Activated CD4-positive, alpha-beta memory T cell treated with anti-CD3 and anti-CD28 coated beads for 36 hours (primary cell): ENCODE measurements around the gene BHLHE40. TPM values are rescaled to one million over a fixed set of nuclear protein-coding genes. Genes with fewer than 3 reads are reported as not detected.
A peak's percentile ranks its signal among the peaks of the same experiment; 100 is the strongest.
"Not testable (repeated sequence)": the region's sequence is repeated elsewhere in the genome, so short reads cannot be mapped to it uniquely, and the experiment has no call there.

Experiments
- CTCF ChIA-PET: fragments of 350-600 bp; sonication (Branson Sonifier 250); formaldehyde crosslinking; loops from one replicate; lab custom pipeline; 2021; ENCODE audit warnings: antibody characterized with exemption, inconsistent platforms; lab: Charles Lee
- POLR2A ChIA-PET: fragments of 350-600 bp; sonication (Branson Sonifier 250); formaldehyde crosslinking; loops from one replicate; lab custom pipeline; 2021; ENCODE audit warnings: antibody characterized with exemption; lab: Charles Lee
- DNase-seq: peaks from one replicate; pipeline ENCODE4 v3.0.0-alpha.2; 2020
- H3K27ac Mint-ChIP-seq: one replicate; pipeline ENCODE4 v1.8.0; 2021; ENCODE audit warnings: mixed read lengths
- H3K27me3 Mint-ChIP-seq: one replicate; pipeline ENCODE4 v1.8.0; 2021; ENCODE audit warnings: mixed read lengths
- H3K36me3 Mint-ChIP-seq: one replicate; pipeline ENCODE4 v1.8.0; 2021; ENCODE audit warnings: mixed read lengths
- H3K4me1 Mint-ChIP-seq: one replicate; pipeline ENCODE4 v1.8.0; 2021; ENCODE audit warnings: low read depth, mixed read lengths
- H3K4me3 Mint-ChIP-seq: one replicate; pipeline ENCODE4 v1.8.0; 2021; ENCODE audit warnings: mild to moderate bottlenecking, mixed read lengths
- H3K9me3 Mint-ChIP-seq: one replicate; pipeline ENCODE4 v1.8.0; 2021; ENCODE audit warnings: mixed read lengths
- intact Hi-C: fragments of 100-400 bp; cut with micrococcal nuclease; formaldehyde crosslinking; loops from one replicate; pipeline ENCODE4 v1.15.1; 2023
- total RNA-seq, 2 experiments: library from RNA; stranded (reverse); gene quantifications; one replicate each; pipeline ENCODE4 v1.2.3, GENCODE V29; 2021

The BHLHE40 gene
- total RNA-seq, 2 experiments from 2014 or later: 188 to 195 TPM

DNA sequence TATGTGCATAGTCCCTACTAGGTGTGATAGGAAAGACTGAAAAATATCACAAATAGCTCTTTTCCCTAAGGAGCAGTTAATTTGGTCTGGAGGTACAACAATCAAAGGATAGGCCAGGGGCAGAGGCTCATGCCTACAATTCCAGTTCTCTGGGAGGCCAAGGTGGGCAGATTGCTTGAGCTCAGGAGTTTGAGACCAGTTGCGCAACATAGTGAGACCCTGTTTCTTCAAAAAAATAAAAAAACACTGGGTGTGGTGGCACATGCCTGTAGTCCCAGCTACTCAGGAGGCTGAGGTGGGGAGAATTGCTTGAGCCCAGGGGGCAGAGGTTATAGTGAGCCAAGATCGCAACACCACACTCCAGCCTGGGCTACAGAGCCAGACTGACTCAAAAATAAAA lies 30.2 kb upstream of the BHLHE40 start:
- ChIA-PET CTCF (interaction anchor here (1.1 to 1.5 kb wide), 2 partner anchors 27 to 237 kb away, joined by 4 read pairs; no protein-coding TSS in a partner anchor), POLR2A (interaction anchor here (1.3 kb wide), 1 partner anchor 12 kb away, joined by 3 read pairs; no protein-coding TSS in a partner anchor)
- peaks cover 3% of the 10 kb centered on the region for H3K4me1 Mint-ChIP-seq
- no peaks in the 10 kb centered on the region for H3K27me3 Mint-ChIP-seq
- intact Hi-C loops: no loop called here
- no peak overlapping the region for H3K4me3 Mint-ChIP-seq
- no peak for DNase-seq
- H3K36me3 Mint-ChIP-seq: no peaks in the 10 kb centered on the region
- no peak overlapping the region for H3K27ac Mint-ChIP-seq
- no peaks in the 10 kb centered on the region for H3K9me3 Mint-ChIP-seq

DNA sequence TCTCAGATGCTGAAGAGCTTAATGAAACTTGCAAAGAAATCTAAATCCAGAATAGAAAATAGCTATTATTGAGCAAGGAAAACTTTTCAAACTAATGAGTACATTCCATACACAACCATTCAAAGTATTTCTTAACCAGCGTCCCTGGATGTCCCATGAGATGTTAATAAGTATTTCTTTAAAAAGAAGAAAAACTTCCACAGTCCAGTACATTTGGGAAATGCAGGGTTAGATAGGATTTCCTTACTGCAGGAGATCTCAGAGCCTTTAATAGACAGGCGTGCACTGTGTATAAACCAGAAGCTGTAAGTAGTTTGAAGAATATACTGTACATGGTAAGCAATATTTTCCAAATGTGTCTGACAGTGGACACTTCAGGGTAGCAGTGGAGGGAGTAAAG lies 29.6 kb upstream of the BHLHE40 start:
- DNase-seq: no peak
- no peaks in the 10 kb centered on the region for H3K36me3 Mint-ChIP-seq
- no peaks in the 10 kb centered on the region for H3K27me3 Mint-ChIP-seq
- no peak overlapping the region for H3K27ac Mint-ChIP-seq
- CTCF ChIA-PET: interaction anchor here (1.1 kb wide), 1 partner anchor 238 kb away, joined by 4 read pairs; no protein-coding TSS in a partner anchor
- peaks cover 3% of the 10 kb centered on the region for H3K4me1 Mint-ChIP-seq
- intact Hi-C loops: no loop called here
- POLR2A ChIA-PET: interaction anchor here (1.3 kb wide), 1 partner anchor 11 kb away, joined by 3 read pairs; no protein-coding TSS in a partner anchor
- H3K4me3 Mint-ChIP-seq: no peak overlapping the region
- no peaks in the 10 kb centered on the region for H3K9me3 Mint-ChIP-seq

DNA sequence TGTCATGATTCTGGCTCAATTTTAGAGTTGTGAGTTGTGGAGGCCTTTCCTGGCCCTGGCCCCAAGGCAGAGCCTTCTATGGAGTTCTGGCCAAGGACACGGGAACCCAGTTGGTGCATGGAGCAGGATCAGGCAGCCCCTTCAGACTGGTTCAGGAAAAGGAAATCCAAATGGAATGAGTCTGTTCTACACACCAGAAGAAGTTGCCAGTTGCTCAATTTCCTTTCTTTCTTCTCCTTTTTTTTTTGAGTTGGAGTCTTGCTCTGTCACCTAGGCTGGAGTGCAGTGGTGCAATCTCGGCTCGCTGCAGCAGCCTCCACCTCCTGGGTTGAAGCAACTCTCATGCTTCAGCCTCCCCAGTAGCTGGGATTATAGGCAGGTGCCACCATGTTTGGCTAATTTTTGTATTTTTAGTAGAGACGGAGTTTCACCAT lies 28.9 kb upstream of the BHLHE40 start:
- Mint-ChIP-seq H3K27me3 (no peaks in the 10 kb centered on the region), H3K36me3 (no peaks in the 10 kb centered on the region), H3K4me1 (peaks cover 3% of the 10 kb centered on the region), H3K9me3 (no peaks in the 10 kb centered on the region), H3K4me3 (no peak overlapping the region), H3K27ac (no peak overlapping the region)
- CTCF ChIA-PET: interaction anchor here (1.5 kb wide), 1 partner anchor 25 kb away, joined by 4 read pairs; no protein-coding TSS in a partner anchor
- POLR2A ChIA-PET: no interaction called here
- intact Hi-C loops: no loop called here
- no peak for DNase-seq

DNA sequence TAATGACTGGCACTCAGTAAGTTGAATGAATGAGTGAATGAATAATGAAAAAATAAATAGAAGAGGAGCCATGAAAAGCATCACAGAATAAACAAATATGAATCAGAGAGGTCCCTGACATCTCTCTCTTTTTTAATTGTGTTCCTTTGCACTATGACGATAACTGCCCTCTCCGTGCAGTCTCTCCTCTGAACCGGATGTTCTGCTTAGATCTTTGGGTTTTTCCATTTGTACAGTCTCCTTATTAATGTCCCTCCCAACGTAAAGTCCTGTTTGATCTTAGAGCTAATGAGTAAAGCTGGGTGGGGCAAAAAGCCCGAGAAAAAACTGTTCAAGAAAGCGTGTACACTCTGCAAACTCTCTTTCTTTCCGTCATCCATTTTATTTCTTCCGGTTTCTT lies 28.3 kb upstream of the BHLHE40 start:
- peaks cover 3% of the 10 kb centered on the region for H3K4me1 Mint-ChIP-seq
- no peak overlapping the region for H3K27ac Mint-ChIP-seq
- H3K9me3 Mint-ChIP-seq: no peaks in the 10 kb centered on the region
- ChIA-PET CTCF (interaction anchor here (1.5 kb wide), 1 partner anchor 25 kb away, joined by 4 read pairs; no protein-coding TSS in a partner anchor), POLR2A (no interaction called here)
- intact Hi-C loops: no loop called here
- H3K36me3 Mint-ChIP-seq: no peaks in the 10 kb centered on the region
- peak overlapping the region; percentile 18 for H3K4me3 Mint-ChIP-seq
- DNase-seq: no peak
- no peaks in the 10 kb centered on the region for H3K27me3 Mint-ChIP-seq

DNA sequence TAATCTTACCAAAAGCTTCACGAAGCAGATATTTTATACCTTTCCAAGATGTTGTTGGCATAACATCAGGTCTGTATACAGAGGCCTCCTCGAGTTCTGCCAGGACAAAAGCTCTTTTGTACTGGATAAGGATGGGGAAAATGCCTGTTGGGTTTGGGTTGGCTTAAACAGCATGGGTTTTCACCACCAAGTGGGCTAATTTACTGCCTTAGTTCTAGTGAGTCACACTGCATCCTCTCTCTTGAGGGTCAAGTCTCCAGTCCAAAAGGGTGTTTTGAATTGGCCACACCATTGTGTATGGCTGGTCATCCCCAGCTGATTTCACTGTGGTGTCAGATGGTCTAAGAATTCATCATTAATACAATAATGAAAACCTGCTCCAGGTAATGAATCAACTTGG lies 26.1 kb upstream of the BHLHE40 start:
- intact Hi-C loops: no loop called here
- DNase-seq: no peak
- POLR2A ChIA-PET: no interaction called here
- Mint-ChIP-seq H3K9me3 (no peaks in the 10 kb centered on the region), H3K4me3 (no peak overlapping the region), H3K27ac (no peak overlapping the region), H3K4me1 (peaks cover 2% of the 10 kb centered on the region), H3K36me3 (no peaks in the 10 kb centered on the region), H3K27me3 (no peaks in the 10 kb centered on the region)
- CTCF ChIA-PET: no interaction called here

DNA sequence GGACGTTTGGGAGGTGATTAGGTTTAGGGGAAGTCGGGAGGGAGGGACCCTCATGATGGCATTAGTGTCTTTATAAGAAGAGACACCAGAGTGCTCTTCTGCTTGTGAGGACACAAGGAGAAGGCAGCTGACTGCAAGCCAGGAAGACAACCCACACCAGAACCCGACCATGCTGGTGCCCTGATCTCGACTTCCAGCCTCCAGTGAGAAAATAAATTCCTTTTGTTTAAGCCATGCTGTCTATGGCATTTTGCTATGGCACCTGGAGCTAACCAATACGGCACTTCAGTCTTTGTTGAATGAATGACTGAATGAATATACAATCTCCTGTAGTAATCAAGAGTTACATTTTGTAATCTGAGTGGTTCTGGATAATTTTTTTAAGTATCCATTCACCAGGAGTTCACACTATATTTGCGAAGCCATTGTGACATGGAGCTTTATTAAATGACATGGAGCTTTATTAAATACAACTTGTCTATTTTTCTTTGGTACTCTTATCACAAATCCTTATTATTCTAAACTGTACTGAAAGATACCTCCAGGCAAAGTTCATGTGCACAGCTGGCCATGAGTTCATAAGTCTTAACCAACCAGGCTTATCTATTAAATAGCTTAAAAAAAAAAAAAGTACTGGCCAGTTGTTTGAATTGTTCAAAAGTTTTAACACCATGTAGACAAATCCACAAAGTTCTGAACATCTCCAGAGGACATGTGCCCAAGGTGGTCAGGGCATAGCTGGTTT lies 24.8 kb upstream of the BHLHE40 start:
- H3K27me3 Mint-ChIP-seq: no peaks in the 10 kb centered on the region
- H3K4me1 Mint-ChIP-seq: peaks cover 2% of the 10 kb centered on the region
- no peak overlapping the region for H3K4me3 Mint-ChIP-seq
- H3K36me3 Mint-ChIP-seq: peaks cover 3% of the 10 kb centered on the region
- H3K27ac Mint-ChIP-seq: no peak overlapping the region
- intact Hi-C loops: no loop called here
- DNase-seq: no peak
- POLR2A ChIA-PET: no interaction called here
- H3K9me3 Mint-ChIP-seq: peaks cover 7% of the 10 kb centered on the region
- CTCF ChIA-PET: interaction anchor here (0.8 to 1.2 kb wide), 2 partner anchors 243 to 1561 kb away, joined by 5 to 6 read pairs; no protein-coding TSS in a partner anchor

DNA sequence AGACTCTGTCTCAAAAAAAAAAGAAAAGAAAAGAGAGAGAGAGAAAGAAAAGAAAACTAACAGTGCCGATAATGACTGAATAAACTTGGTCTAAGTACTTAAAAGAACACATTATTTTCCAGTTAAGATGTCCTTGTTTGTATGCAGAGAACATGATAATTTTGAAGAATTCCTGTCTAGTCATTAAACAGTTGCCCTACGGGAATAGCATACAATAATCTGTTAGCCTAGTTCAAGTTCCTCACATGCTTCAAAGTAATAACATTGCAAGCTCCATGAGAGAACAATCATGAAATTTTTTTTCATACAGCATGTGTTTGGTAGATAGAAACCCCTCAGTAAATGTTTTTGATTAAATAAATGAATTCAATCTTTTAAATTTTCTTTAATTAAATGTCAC lies 23.1 kb upstream of the BHLHE40 start:
- POLR2A ChIA-PET: no interaction called here
- intact Hi-C loops: no loop called here
- Mint-ChIP-seq H3K27me3 (no peaks in the 10 kb centered on the region), H3K27ac (no peak overlapping the region), H3K9me3 (peaks cover 7% of the 10 kb centered on the region), H3K4me1 (no peaks in the 10 kb centered on the region), H3K36me3 (peaks cover 3% of the 10 kb centered on the region), H3K4me3 (no peak overlapping the region)
- CTCF ChIA-PET: interaction anchor here (1.4 kb wide), 1 partner anchor 20 kb away, joined by 3 read pairs; no protein-coding TSS in a partner anchor
- no peak for DNase-seq

DNA sequence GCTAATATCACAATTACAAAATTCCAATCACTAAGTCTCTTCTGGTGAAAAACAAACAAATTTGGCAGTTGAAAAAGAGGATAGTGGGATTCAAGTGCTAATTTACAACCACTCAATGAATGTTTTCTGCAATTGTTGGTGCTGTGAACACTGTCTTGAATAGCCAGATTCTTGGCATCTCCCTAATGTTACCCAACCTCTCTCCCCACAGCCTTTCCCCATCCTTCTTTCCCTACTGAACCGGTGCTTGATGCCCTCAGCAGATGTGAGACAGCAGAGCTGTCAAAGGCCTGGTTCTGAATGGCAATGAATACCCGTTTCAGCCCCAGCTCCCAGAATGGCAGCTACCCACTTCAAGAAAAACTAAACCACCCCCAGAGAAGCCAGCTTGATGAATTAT lies 22.5 kb upstream of the BHLHE40 start:
- Mint-ChIP-seq H3K27me3 (no peaks in the 10 kb centered on the region), H3K4me3 (no peak overlapping the region), H3K27ac (no peak overlapping the region), H3K4me1 (no peaks in the 10 kb centered on the region), H3K36me3 (peaks cover 3% of the 10 kb centered on the region), H3K9me3 (peaks cover 7% of the 10 kb centered on the region)
- DNase-seq: no peak
- POLR2A ChIA-PET: no interaction called here
- CTCF ChIA-PET: interaction anchor here (1.4 kb wide), 1 partner anchor 20 kb away, joined by 3 read pairs; no protein-coding TSS in a partner anchor
- intact Hi-C loops: no loop called here

DNA sequence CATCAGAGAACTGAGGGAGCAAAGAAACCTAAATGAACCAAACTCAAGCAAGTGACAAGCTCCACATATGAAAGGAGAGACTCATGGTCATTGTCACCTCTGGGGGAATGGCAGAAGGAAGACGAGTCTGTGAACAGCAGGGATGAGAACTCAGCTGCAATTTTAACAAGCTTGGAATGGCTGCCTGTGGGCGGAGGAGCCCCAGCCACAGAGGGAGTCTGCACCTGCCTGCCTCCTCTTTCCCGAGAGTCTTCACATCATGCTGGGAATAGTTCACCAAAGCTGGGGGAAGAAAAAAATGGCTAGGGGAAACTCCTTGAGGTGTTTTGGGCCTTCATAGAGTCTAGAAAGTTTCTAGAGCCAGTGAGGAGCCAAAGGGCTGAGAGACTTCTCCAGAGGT lies 21.3 kb upstream of the BHLHE40 start:
- H3K4me1 Mint-ChIP-seq: no peaks in the 10 kb centered on the region
- POLR2A ChIA-PET: no interaction called here

DNA sequence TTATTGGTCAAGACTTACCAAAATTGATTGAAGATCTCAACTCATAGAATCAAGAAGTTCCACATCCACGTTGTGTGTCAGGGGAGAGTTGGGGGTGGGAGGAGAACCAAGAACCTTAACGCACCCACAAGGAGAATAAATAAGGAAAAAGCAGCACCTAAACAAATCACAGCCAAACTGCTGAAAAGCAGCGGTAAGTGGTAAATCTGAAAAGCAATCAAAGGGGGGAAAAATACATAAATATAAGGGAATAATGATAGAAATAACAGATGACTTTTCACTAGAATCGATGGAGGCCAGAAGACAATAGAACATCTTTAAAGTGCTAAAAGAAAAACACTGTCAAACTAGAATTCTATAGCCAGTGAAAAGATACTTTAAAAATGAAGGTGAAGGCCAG lies 20.1 kb upstream of the BHLHE40 start:
- POLR2A ChIA-PET: no interaction called here
- H3K9me3 Mint-ChIP-seq: peaks cover 7% of the 10 kb centered on the region
- H3K4me3 Mint-ChIP-seq: no peak overlapping the region
- DNase-seq: no peak
- H3K27me3 Mint-ChIP-seq: no peaks in the 10 kb centered on the region
- H3K27ac Mint-ChIP-seq: no peak overlapping the region
- CTCF ChIA-PET: no interaction called here
- H3K36me3 Mint-ChIP-seq: peaks cover 3% of the 10 kb centered on the region
- no peaks in the 10 kb centered on the region for H3K4me1 Mint-ChIP-seq
- intact Hi-C loops: no loop called here

More for the DNA sequence above, 21.3 kb upstream of the BHLHE40 start:
- Mint-ChIP-seq H3K9me3 (peaks cover 7% of the 10 kb centered on the region), H3K27me3 (no peaks in the 10 kb centered on the region), H3K4me3 (no peak overlapping the region), H3K27ac (no peak overlapping the region), H3K36me3 (peaks cover 3% of the 10 kb centered on the region)
- intact Hi-C loops: no loop called here
- CTCF ChIA-PET: interaction anchor here (1.0 kb wide), 1 partner anchor 18 kb away, joined by 4 read pairs; no protein-coding TSS in a partner anchor
- DNase-seq: no peak

DNA sequence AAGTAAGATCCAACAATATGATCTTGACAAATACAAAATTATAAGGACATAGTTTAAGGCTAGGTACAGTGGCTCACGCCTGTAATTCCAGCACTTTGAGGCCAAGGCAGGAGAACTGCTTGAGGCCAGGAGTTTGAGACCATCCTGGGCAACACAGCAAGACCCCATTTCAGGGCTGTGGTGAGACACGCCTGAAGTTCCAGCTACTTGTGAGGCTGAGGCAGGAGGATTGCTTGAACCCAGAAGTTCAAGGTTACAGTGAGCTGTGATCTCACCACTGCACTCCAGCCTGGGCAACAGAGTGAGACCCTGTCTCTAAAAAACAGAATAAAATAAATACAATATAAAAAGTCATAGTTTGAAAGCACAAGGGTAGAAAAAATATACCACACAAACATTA lies 17.4 kb upstream of the BHLHE40 start:
- H3K36me3 Mint-ChIP-seq, intact Hi-C loops, H3K27me3 Mint-ChIP-seq, H3K27ac Mint-ChIP-seq, H3K4me3 Mint-ChIP-seq, H3K9me3 Mint-ChIP-seq, POLR2A ChIA-PET, DNase-seq: not testable (repeated sequence)
- CTCF ChIA-PET: interaction anchor here (0.5 to 1.3 kb wide), 2 partner anchors 250 to 305 kb away, joined by 3 read pairs; no protein-coding TSS in a partner anchor
- peaks cover 11% of the 10 kb centered on the region for H3K4me1 Mint-ChIP-seq

DNA sequence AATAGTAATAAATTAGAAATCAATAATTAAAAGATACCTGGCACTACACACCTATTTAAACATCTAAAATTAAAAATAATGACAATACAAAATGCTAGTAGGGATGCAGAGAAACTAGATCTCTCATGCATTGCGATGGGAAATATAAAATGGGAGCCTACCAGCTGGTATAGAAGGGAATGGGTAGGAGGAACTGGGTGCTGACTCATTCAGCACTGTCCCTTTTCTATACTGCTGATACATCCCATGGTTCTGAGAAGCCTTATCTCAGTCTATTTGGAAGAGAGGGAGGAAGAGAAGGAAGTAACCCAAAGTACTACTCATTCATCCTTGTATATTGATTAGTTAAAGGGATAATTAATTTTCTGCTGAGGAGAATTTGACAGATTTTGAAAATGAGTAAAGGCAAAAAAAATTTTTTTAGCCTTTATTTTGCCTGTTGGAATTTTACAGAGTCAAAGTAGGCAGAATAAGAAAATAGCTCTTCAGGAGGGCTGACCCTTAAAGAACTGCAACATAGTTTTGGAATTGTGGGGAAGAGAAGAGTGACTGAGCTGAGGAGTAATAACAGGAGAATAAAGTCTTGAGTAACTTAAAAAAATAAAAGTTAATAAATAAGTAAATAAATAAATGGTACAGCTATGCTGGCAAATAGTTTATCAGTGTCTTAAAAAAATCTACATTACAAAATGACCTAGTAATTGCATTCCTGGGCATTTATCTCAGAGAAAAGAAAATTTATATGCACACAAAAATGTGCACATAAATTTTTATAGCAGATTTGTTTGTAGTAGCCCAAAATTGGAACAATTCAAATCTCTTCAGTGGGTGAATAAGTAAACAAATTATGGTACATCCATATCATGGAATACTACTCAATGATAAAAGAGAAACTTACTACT lies 15.3 kb upstream of the BHLHE40 start:
- ChIA-PET CTCF (interaction anchor here (1.0 kb wide), 1 partner anchor 12 kb away, joined by 3 read pairs; no protein-coding TSS in a partner anchor), POLR2A (no interaction called here)
- Mint-ChIP-seq H3K27me3 (no peaks in the 10 kb centered on the region), H3K27ac (no peak overlapping the region), H3K9me3 (peaks cover 26% of the 10 kb centered on the region), H3K4me1 (peaks cover 11% of the 10 kb centered on the region), H3K36me3 (peaks cover 10% of the 10 kb centered on the region), H3K4me3 (no peak overlapping the region)
- intact Hi-C loops: no loop called here
- no peak for DNase-seq
